GM23338 (cell line): ENCODE results near the gene COL25A1. TPM values are rescaled to one million over a fixed set of nuclear protein-coding genes. Genes with fewer than 3 reads are reported as not detected.

Experiments used
- ATAC-seq: fragments of 200-7000 bp; cut with Tn5 transposase; 3 replicates; pipeline ENCODE4 v1.9.1; 2020
- DNase-seq: peaks from one replicate; pipeline ENCODE4 v3.0.0-alpha.2; 2015; ENCODE audit warnings: low spot score
- H2AFZ ChIP-seq: fragments of 200-600 bp; sonication (generic); 2 replicates; pipeline ENCODE4 v1.8.0; 2016; ENCODE audit warnings: antibody characterized with exemption, mild to moderate bottlenecking, moderate library complexity
- H3F3A ChIP-seq: fragments of 200-600 bp; sonication (generic); replicated peaks from 2 replicates; pipeline ENCODE4 v1.8.0; 2017; ENCODE audit warnings: antibody characterized with exemption, mixed run types, low read depth
- H3K27ac ChIP-seq: fragments of 200-600 bp; sonication (generic); 2 replicates; pipeline ENCODE4 v1.6.1; 2016; ENCODE audit warnings: low read depth
- H3K27me3 ChIP-seq: fragments of 200-600 bp; sonication (generic); 2 replicates; pipeline ENCODE4 v1.8.0; 2016; ENCODE audit warnings: mild to moderate bottlenecking, mixed run types, moderate library complexity; ENCODE audit not compliant: insufficient read depth
- H3K36me3 ChIP-seq: fragments of 200-600 bp; sonication (generic); 2 replicates; pipeline ENCODE4 v1.8.0; 2016; ENCODE audit warnings: mild to moderate bottlenecking; ENCODE audit not compliant: insufficient read depth
- H3K4me1 ChIP-seq: fragments of 200-600 bp; sonication (generic); 2 replicates; pipeline ENCODE4 v1.8.0; 2016; ENCODE audit warnings: mild to moderate bottlenecking, moderate library complexity; ENCODE audit not compliant: insufficient read depth
- H3K4me2 ChIP-seq: fragments of 200-600 bp; sonication (generic); 2 replicates; pipeline ENCODE4 v1.7.1; 2017; ENCODE audit warnings: mixed run types
- H3K4me3 ChIP-seq: fragments of 200-600 bp; sonication (generic); 2 replicates; pipeline ENCODE4 v1.6.1; 2016; ENCODE audit warnings: mixed run types
- H3K79me2 ChIP-seq: fragments of 200-600 bp; sonication (generic); replicated peaks from 2 replicates; pipeline ENCODE4 v1.8.0; 2017; ENCODE audit warnings: mild to moderate bottlenecking; ENCODE audit not compliant: insufficient read depth
- H3K9me2 ChIP-seq: fragments of 200-600 bp; sonication (generic); 2 replicates; pipeline ENCODE4 v1.8.0; 2017; ENCODE audit not compliant: insufficient read depth
- H4K20me1 ChIP-seq: fragments of 200-600 bp; sonication (generic); replicated peaks from 2 replicates; pipeline ENCODE4 v1.8.0; 2017; ENCODE audit warnings: mild to moderate bottlenecking; ENCODE audit not compliant: insufficient read depth
- H3K27ac Mint-ChIP-seq: 2 replicates; pipeline ENCODE4 v1.8.0; 2020; ENCODE audit warnings: inconsistent platforms, mild to moderate bottlenecking, moderate library complexity, mixed read lengths
- H3K27me3 Mint-ChIP-seq: 3 replicates; pipeline ENCODE4 v1.8.0; 2022; ENCODE audit warnings: low read depth, mild to moderate bottlenecking, moderate library complexity, mixed read lengths, inconsistent platforms; ENCODE audit not compliant: insufficient read depth, poor library complexity
- H3K36me3 Mint-ChIP-seq: 3 replicates; pipeline ENCODE4 v1.8.0; 2021; ENCODE audit warnings: low read depth, mild to moderate bottlenecking, inconsistent platforms, moderate library complexity, mixed read lengths
- H3K4me1 Mint-ChIP-seq: 3 replicates; pipeline ENCODE4 v1.8.0; 2020; ENCODE audit warnings: mild to moderate bottlenecking, inconsistent platforms, mixed read lengths
- H3K4me3 Mint-ChIP-seq: 3 replicates; pipeline ENCODE4 v1.8.0; 2021; ENCODE audit warnings: moderate library complexity, mild to moderate bottlenecking, inconsistent platforms, mixed read lengths
- H3K9me3 Mint-ChIP-seq: 3 replicates; pipeline ENCODE4 v1.8.0; 2020; ENCODE audit warnings: moderate library complexity, mild to moderate bottlenecking, inconsistent platforms, mixed read lengths
- CREB1 ChIP-seq: fragments of 250-450 bp; sonication (Bioruptor Pico); IDR thresholded peaks from 2 replicates; pipeline ENCODE4 v1.5.0; 2020; ENCODE audit warnings: low read depth, mild to moderate bottlenecking, moderate library complexity
- EZH2 ChIP-seq: fragments of 200-600 bp; sonication (generic); IDR thresholded peaks from one replicate; pipeline ENCODE4 v1.8.0; 2017; ENCODE audit warnings: antibody characterized with exemption, mild to moderate bottlenecking, low read depth; ENCODE audit not compliant: unreplicated experiment
- EZH2phosphoT487 ChIP-seq: fragments of 200-600 bp; sonication (generic); IDR thresholded peaks from one replicate; pipeline ENCODE4 v1.8.1; 2018; ENCODE audit warnings: antibody characterized with exemption; ENCODE audit not compliant: unreplicated experiment
- POLR2AphosphoS5 ChIP-seq: IDR thresholded peaks from 2 replicates; pipeline ENCODE4 v1.6.1; 2016; ENCODE audit warnings: antibody characterized with exemption, low read depth
- REST ChIP-seq: IDR thresholded peaks from one replicate; pipeline ENCODE4 v1.6.1; 2018; ENCODE audit warnings: antibody characterized with exemption; ENCODE audit not compliant: unreplicated experiment
- ZNF331 ChIP-seq: fragments of 250-450 bp; sonication (Bioruptor Pico); IDR thresholded peaks from 2 replicates; pipeline ENCODE4 v1.5.0; 2020; ENCODE audit warnings: low read depth, mild to moderate bottlenecking, moderate library complexity
- polyA plus RNA-seq: library from polyadenylated mRNA; unstranded; fragments of >200 nt; fragmentation: Nextera tagmentation; extraction: Ambion mirVana; gene quantifications from 2 replicates; pipeline ENCODE4 v1.2.1, GENCODE V29; 2016
- total RNA-seq: library from RNA; depleted of rRNA; stranded (reverse); fragments of >200 nt; shearing (Covaris generic); gene quantifications from 2 replicates; pipeline ENCODE4 v1.2.3, GENCODE V29; 2014
- TF ChIP-seq, protein P1 (sequence below), 2 experiments: fragments of 200-600 bp in 1 of 2; sonication (generic) in 1 of 2; conservative IDR thresholded peaks; 2 replicates each; pipeline versions ENCODE4 v1.5.1 to v1.6.1; 2016 to 2017; ENCODE audit warnings: antibody characterized with exemption in 2 of 2, low read depth in 2 of 2, mild to moderate bottlenecking in 2 of 2, moderate library complexity in 1 of 2
- TF ChIP-seq, protein P2 (sequence below): IDR thresholded peaks from 2 replicates; pipeline ENCODE4 v1.6.1; 2016; ENCODE audit warnings: antibody characterized with exemption

COL25A1 gene
- total and polyA plus RNA-seq, 2 experiments from 2014 or later, result 3.9 to 5.6 TPM

DNA sequence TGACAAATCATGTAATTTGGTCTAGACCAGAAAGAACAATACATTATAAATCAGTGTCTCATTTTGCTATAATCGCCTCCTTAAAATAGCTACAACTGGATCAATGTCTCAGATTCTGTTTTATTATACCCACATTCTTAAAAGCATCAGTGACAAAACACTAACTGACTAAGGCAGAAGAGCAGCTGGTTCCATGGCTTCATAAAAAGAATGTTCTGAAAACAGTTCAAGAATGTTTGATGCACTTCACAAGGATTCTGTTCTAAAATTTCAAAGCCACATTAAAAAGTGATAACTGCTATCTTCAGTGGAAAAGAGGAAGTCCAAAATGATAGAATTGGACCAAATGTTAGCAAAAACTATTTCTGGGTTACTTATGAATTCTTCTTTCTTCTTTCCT, 69.8 kb downstream of the COL25A1 start (continued):
- no peak for TF ChIP-seq ZNF331

- no peak for TF ChIP-seq REST
- TF ChIP-seq, protein P1, sequence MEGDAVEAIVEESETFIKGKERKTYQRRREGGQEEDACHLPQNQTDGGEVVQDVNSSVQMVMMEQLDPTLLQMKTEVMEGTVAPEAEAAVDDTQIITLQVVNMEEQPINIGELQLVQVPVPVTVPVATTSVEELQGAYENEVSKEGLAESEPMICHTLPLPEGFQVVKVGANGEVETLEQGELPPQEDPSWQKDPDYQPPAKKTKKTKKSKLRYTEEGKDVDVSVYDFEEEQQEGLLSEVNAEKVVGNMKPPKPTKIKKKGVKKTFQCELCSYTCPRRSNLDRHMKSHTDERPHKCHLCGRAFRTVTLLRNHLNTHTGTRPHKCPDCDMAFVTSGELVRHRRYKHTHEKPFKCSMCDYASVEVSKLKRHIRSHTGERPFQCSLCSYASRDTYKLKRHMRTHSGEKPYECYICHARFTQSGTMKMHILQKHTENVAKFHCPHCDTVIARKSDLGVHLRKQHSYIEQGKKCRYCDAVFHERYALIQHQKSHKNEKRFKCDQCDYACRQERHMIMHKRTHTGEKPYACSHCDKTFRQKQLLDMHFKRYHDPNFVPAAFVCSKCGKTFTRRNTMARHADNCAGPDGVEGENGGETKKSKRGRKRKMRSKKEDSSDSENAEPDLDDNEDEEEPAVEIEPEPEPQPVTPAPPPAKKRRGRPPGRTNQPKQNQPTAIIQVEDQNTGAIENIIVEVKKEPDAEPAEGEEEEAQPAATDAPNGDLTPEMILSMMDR (conservative IDR thresholded peaks at IDR 0.05; ENCODE audit: low read depth in 2 of 2), result no peak
- no peak for TF ChIP-seq EZH2
Measured at GRCh38 chr4:109231331-109231730, 71.1 kb downstream of the COL25A1 start.

GRCh38 chr4:109229028-109229427, 73.4 kb downstream of the COL25A1 start:
- H3K27me3 ChIP-seq, result no peaks in the 10 kb centered on the region
- no peak for ATAC-seq
- H3K36me3 ChIP-seq, result no peaks in the 10 kb centered on the region
- H3K4me2 ChIP-seq, result no peak overlapping the region
- Mint-ChIP-seq H3K4me3 (no peak overlapping the region), H3K9me3 (no peaks in the 10 kb centered on the region), H3K4me1 (no peaks in the 10 kb centered on the region), H3K27me3 (no peaks in the 10 kb centered on the region), H3K27ac (no peak overlapping the region), H3K36me3 (no peaks in the 10 kb centered on the region)
- TF ChIP-seq, protein P2, sequence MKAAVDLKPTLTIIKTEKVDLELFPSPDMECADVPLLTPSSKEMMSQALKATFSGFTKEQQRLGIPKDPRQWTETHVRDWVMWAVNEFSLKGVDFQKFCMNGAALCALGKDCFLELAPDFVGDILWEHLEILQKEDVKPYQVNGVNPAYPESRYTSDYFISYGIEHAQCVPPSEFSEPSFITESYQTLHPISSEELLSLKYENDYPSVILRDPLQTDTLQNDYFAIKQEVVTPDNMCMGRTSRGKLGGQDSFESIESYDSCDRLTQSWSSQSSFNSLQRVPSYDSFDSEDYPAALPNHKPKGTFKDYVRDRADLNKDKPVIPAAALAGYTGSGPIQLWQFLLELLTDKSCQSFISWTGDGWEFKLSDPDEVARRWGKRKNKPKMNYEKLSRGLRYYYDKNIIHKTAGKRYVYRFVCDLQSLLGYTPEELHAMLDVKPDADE, result no peak
- TF ChIP-seq CREB1 (CRISPR knock-in tag) (no peak), EZH2phosphoT487 (no peak), POLR2AphosphoS5 (no peak), REST (no peak), ZNF331 (no peak)
- H3K4me3 ChIP-seq, result no peak overlapping the region
- no peak for DNase-seq
- no peaks in the 10 kb centered on the region for H3F3A ChIP-seq
- no peaks in the 10 kb centered on the region for H3K9me2 ChIP-seq
- H4K20me1 ChIP-seq, result no peaks in the 10 kb centered on the region
- no peak overlapping the region for H3K27ac ChIP-seq
- H2AFZ ChIP-seq, result no peak overlapping the region
- no peaks in the 10 kb centered on the region for H3K4me1 ChIP-seq
- no peaks in the 10 kb centered on the region for H3K79me2 ChIP-seq

More at GRCh38 chr4:109231331-109231730, 71.1 kb downstream of the COL25A1 start:
- Histone ChIP-seq H2AFZ (no peak overlapping the region), H3K4me1 (no peaks in the 10 kb centered on the region), H3K4me2 (no peak overlapping the region), H3K27me3 (no peaks in the 10 kb centered on the region), H3K27ac (no peak overlapping the region), H3F3A (no peaks in the 10 kb centered on the region), H3K36me3 (no peaks in the 10 kb centered on the region), H3K79me2 (no peaks in the 10 kb centered on the region), H4K20me1 (no peaks in the 10 kb centered on the region), H3K9me2 (no peaks in the 10 kb centered on the region), H3K4me3 (no peak overlapping the region)
- Mint-ChIP-seq H3K36me3 (no peaks in the 10 kb centered on the region; the same call in 2 of the 3 replicates), H3K4me3 (no peak overlapping the region), H3K9me3 (no peaks in the 10 kb centered on the region), H3K27ac (no peak overlapping the region), H3K4me1 (no peaks in the 10 kb centered on the region), H3K27me3 (no peaks in the 10 kb centered on the region)
- DNase-seq (no peak), ATAC-seq (no peak)
